Endothelial cell of umbilical vein (primary cell): ENCODE results near the gene AK8. TPM values are rescaled to one million over a fixed set of nuclear protein-coding genes. Genes with fewer than 3 reads are reported as not detected.

Source experiments
- BruUV-seq: library from RNA; stranded (reverse); fragments of 400-500 nt; replicated peaks from 2 replicates; lab custom pipeline; 2021; lab: Mats Ljungman, UMichigan
- CTCF ChIA-PET: fragments of 300-600, 350-600 bp; sonication (Branson Sonifier 250); formaldehyde crosslinking; loops from one replicate; lab custom pipeline; 2021; ENCODE audit warnings: antibody characterized with exemption, inconsistent platforms; lab: Charles Lee
- POLR2A ChIA-PET: fragments of 300-600, 350-600 bp; sonication (Branson Sonifier 250); formaldehyde crosslinking; loops from one replicate; lab custom pipeline; 2021; ENCODE audit warnings: antibody characterized with exemption, inconsistent platforms; lab: Charles Lee
- DNase-seq: peaks from one replicate; pipeline ENCODE4 v3.0.0-alpha.2; 2011; ENCODE audit warnings: low read depth, low spot score
- FAIRE-seq: peaks from 2 replicates; lab custom pipeline; 2011; peaks lifted over from hg19 to GRCh38; lab: Jason Lieb, UNC
- H2AFZ ChIP-seq: 2 replicates; pipeline ENCODE4 v1.6.0; 2012; ENCODE audit warnings: low read depth, low read length, control low read depth, inconsistent platforms
- H3K27ac ChIP-seq: 2 replicates; pipeline ENCODE4 v1.5.1; 2011; ENCODE audit warnings: low read depth, mild to moderate bottlenecking, control low read depth, low read length, moderate library complexity; ENCODE audit not compliant: insufficient read depth
- H3K27me3 ChIP-seq, 2 experiments: 2 replicates each; pipeline versions ENCODE4 v1.6.0 to v1.6.1; 2011; ENCODE audit warnings: low read length in 2 of 2, mixed read lengths in 1 of 2; ENCODE audit not compliant: control insufficient read depth in 2 of 2, insufficient read depth in 2 of 2
- H3K36me3 ChIP-seq, 2 experiments: 2 replicates in 1 of 2; 3 replicates in 1 of 2; pipeline ENCODE4 v1.5.1; 2011; ENCODE audit warnings: low read length in 2 of 2, mild to moderate bottlenecking in 1 of 2, moderate library complexity in 1 of 2; ENCODE audit not compliant: control insufficient read depth in 2 of 2, insufficient read depth in 2 of 2; ENCODE audit errors: extremely low read depth in 1 of 2
- H3K4me1 ChIP-seq: 3 replicates; pipeline ENCODE4 v1.5.1; 2011; ENCODE audit warnings: mild to moderate bottlenecking, low read length; ENCODE audit not compliant: control insufficient read depth, insufficient read depth; ENCODE audit errors: extremely low read depth
- H3K4me2 ChIP-seq: 2 replicates; pipeline ENCODE4 v1.6.1; 2011; ENCODE audit warnings: low read length, control low read depth, mixed read lengths; ENCODE audit not compliant: insufficient read depth
- H3K4me3 ChIP-seq, 3 experiments: fragments of 200-600 bp in 1 of 3; sonication (generic), shearing (Covaris generic) in 1 of 3; replicated peaks in 1 of 3; 2 replicates each; pipeline ENCODE4 v1.5.1; 2011 to 2016; ENCODE audit warnings: control low read depth in 3 of 3, low read length in 3 of 3, mild to moderate bottlenecking in 2 of 3, inconsistent platforms in 1 of 3, low read depth in 1 of 3, moderate library complexity in 1 of 3; ENCODE audit not compliant: insufficient read depth in 1 of 3
- H3K79me2 ChIP-seq: 2 replicates; pipeline ENCODE4 v1.6.0; 2012; ENCODE audit warnings: low read length, inconsistent platforms; ENCODE audit not compliant: control insufficient read depth, insufficient read depth
- H3K9ac ChIP-seq: replicated peaks from 2 replicates; pipeline ENCODE3; 2011; ENCODE audit warnings: low read length, control low read depth; ENCODE audit not compliant: insufficient read depth; ENCODE audit errors: extremely low read depth
- H3K9me1 ChIP-seq: replicated peaks from 3 replicates; pipeline ENCODE4 v1.6.0; 2011; ENCODE audit warnings: mild to moderate bottlenecking, low read length; ENCODE audit not compliant: control insufficient read depth, insufficient read depth; ENCODE audit errors: extremely low read depth
- H3K9me3 ChIP-seq: replicated peaks from 2 replicates; pipeline ENCODE4 v1.5.1; 2012; ENCODE audit warnings: low read length, inconsistent platforms; ENCODE audit not compliant: control insufficient read depth, insufficient read depth
- H4K20me1 ChIP-seq: replicated peaks from 2 replicates; pipeline ENCODE3; 2011; ENCODE audit warnings: mild to moderate bottlenecking, low read length; ENCODE audit not compliant: control insufficient read depth, insufficient read depth; ENCODE audit errors: extremely low read depth
- CTCF ChIP-seq, 2 donors: IDR thresholded peaks; 1 replicate in 1 of 2; 2 replicates in 1 of 2; pipeline ENCODE4 v1.5.1; 2011; ENCODE audit warnings: low read length in 2 of 2, mild to moderate bottlenecking in 2 of 2, moderate library complexity in 2 of 2, control low read depth in 1 of 2, inconsistent platforms in 1 of 2, low read depth in 1 of 2; ENCODE audit not compliant: insufficient read depth in 1 of 2; ENCODE audit errors: extremely low read depth in 1 of 2
- EZH2 ChIP-seq: IDR thresholded peaks from 2 replicates; pipeline ENCODE4 v1.6.1; 2012; ENCODE audit warnings: borderline replicate concordance, low read depth, mild to moderate bottlenecking, moderate library complexity, low read length, inconsistent platforms; ENCODE audit not compliant: severe bottlenecking
- FOS ChIP-seq: IDR thresholded peaks from 2 replicates; pipeline ENCODE4 v1.6.1; 2011; ENCODE audit warnings: mild to moderate bottlenecking, low read length, moderate library complexity, borderline replicate concordance; ENCODE audit not compliant: insufficient read depth
- GATA2 ChIP-seq: IDR thresholded peaks from 2 replicates; pipeline ENCODE4 v1.7.0; 2011; ENCODE audit warnings: low read depth, mild to moderate bottlenecking, moderate library complexity, mixed read lengths, low read length; ENCODE audit not compliant: insufficient read length, insufficient read depth
- JUN ChIP-seq: IDR thresholded peaks from 2 replicates; pipeline ENCODE4 v1.6.1; 2011; ENCODE audit warnings: borderline replicate concordance, low read depth; ENCODE audit not compliant: insufficient read length, insufficient read depth
- MAX ChIP-seq: IDR thresholded peaks from 2 replicates; pipeline ENCODE4 v1.6.1; 2011; ENCODE audit not compliant: insufficient read depth, insufficient read length
- MYC ChIP-seq: IDR thresholded peaks from one replicate; pipeline ENCODE4 v1.6.1; 2011; ENCODE audit warnings: mild to moderate bottlenecking, low read depth, low read length
- POLR2A ChIP-seq: IDR thresholded peaks from 2 replicates; pipeline ENCODE4 v1.6.1; 2012; ENCODE audit warnings: low read depth, mild to moderate bottlenecking, control low read depth, low read length
- POLR2AphosphoS5 ChIP-seq: IDR thresholded peaks from 2 replicates; pipeline ENCODE4 v1.6.1; 2012; ENCODE audit warnings: low read depth, mild to moderate bottlenecking, control low read depth, low read length, moderate library complexity; ENCODE audit not compliant: insufficient read depth
- dilution Hi-C: fragments of 300-500 bp; cut with MboI; formaldehyde crosslinking; loops from one replicate; pipeline ENCODE4 v1.15.0; 2019; ENCODE audit warnings: low sequenced_read_pairs; ENCODE audit not compliant: extremely low pct_ligation_motif_present
- intact Hi-C: fragments of 100-400 bp; cut with micrococcal nuclease; formaldehyde crosslinking; loops from one replicate; pipeline ENCODE4 v1.10.0; 2022
- polyA plus RNA-seq, 4 experiments: library from polyadenylated mRNA; depleted of rRNA in 3 of 4; stranded (reverse) in 3 of 4; unstranded in 1 of 4; fragments of >200 nt; gene quantifications; 2 replicates each; pipeline versions ENCODE4 v1.2.1 to v1.2.3, GENCODE V29; 2011 to 2012; ENCODE audit warnings: missing spikeins in 1 of 4
- total RNA-seq: library from RNA; stranded (reverse); gene quantifications from 2 replicates; pipeline ENCODE4 v1.2.3, GENCODE V29; 2021

The AK8 gene
- total and polyA plus RNA-seq, 2 donors (not counting 3 experiments of a cell fraction or from before 2014, with no cell fraction given) = 0.06 TPM; not detected in 1

- TF ChIP-seq JUN (no peak), MAX (no peak), CTCF (IDR thresholded peaks at IDR 0.05; ENCODE audit: extremely low read depth in 1 of 2, insufficient read depth in 1 of 2, low read depth in 1 of 2, low read length in 2 of 2) (no peak), POLR2AphosphoS5 (no peak), EZH2 (no peak), MYC (no peak), POLR2A (no peak), GATA2 (no peak), FOS (no peak)
- Histone ChIP-seq H3K9me3 (no peaks in the 10 kb centered on the region), H2AFZ (no peak overlapping the region), H4K20me1 (no peaks in the 10 kb centered on the region), H3K4me3 (no peak overlapping the region), H3K79me2 (no peaks in the 10 kb centered on the region), H3K9me1 (no peaks in the 10 kb centered on the region), H3K9ac (no peak overlapping the region), H3K27ac (no peak overlapping the region), H3K4me1 (no peaks in the 10 kb centered on the region), H3K4me2 (no peak overlapping the region), H3K36me3 (no peaks in the 10 kb centered on the region), H3K27me3 (peaks cover 5 to 13% of the 10 kb centered on the region in 2 experiments)
- FAIRE-seq (no peak), DNase-seq (no peak)
- no TSS peak for BruUV-seq
- ChIA-PET CTCF (interaction anchor here (1.1 to 1.6 kb wide), 3 partner anchors 9 to 300 kb away, joined by 3 read pairs; no protein-coding TSS in a partner anchor), POLR2A (no interaction called here)
- dilution Hi-C loops (no loop called here), intact Hi-C loops (loop anchor here (10.0 kb wide), 1 partner anchor 168 kb away; the partner anchor contains the start of gene GFI1B)
Observed at GRCh38 chr9:132806723-132807421, 71.2 kb downstream of the AK8 start.
